Raji (cell line): ENCODE results near the gene SLC17A8.

ENCODE experiments used
- POLR2A ChIP-seq: IDR thresholded peaks from 2 replicates; pipeline ENCODE4 v1.6.1; 2011; ENCODE audit warnings: low read depth, low read length, control low read depth; ENCODE audit not compliant: insufficient read depth

Gene SLC17A8

DNA sequence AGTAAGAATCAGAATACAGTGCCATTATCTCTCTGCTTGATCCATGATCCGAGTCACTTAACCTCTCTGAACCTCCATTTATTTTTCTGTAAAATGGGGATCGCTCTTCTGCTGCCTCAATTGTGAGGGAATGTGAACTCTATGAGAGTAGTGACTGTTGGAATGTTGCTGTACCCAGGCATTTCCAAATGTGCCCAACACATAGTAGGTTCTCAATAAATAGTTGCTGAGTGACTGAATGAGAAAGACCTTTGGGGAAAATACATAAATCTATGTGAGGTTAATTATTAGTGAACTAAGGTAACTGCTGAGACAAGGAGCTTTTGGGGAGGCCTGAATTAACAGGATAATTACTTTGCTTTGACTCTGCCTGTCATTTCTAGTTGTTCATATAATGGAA, 82.9 kb downstream of the SLC17A8 start:
- TF ChIP-seq POLR2A, result no peak

- no peak for TF ChIP-seq POLR2A
Observed at GRCh38 chr12:100442403-100442802, 85.5 kb downstream of the SLC17A8 start.

DNA sequence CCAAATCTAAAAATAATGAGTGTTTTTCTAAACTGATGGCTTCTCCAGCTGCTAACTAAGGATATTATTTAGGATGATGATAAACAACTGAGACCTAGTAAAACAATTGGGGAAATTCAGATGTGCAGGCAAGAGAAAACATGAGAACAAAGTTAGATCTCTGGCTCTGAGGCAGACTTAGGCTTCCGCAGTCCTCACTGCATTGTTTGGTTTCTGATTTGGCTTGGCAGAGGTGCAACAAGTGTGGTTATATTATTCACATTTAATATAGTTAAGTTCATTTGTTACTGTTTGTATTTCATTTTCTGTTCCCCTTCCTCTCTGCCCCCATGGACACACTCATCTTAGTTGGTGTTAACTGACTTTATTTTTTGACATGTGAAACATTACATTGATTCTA, 86.6 kb downstream of the SLC17A8 start:
- TF ChIP-seq POLR2A, result no peak

- TF ChIP-seq POLR2A, result no peak
Observed at GRCh38 chr12:100445081-100445481, 88.2 kb downstream of the SLC17A8 start.

- no peak for TF ChIP-seq POLR2A
Observed at GRCh38 chr12:100447381-100447780, 90.5 kb downstream of the SLC17A8 start.

GRCh38 chr12:100448656-100449055, 91.8 kb downstream of the SLC17A8 start:
- no peak for TF ChIP-seq POLR2A

GRCh38 chr12:100450735-100451134, 93.9 kb downstream of the SLC17A8 start:
- TF ChIP-seq POLR2A, result no peak

GRCh38 chr12:100453951-100454350, 97.1 kb downstream of the SLC17A8 start:
- no peak for TF ChIP-seq POLR2A

DNA sequence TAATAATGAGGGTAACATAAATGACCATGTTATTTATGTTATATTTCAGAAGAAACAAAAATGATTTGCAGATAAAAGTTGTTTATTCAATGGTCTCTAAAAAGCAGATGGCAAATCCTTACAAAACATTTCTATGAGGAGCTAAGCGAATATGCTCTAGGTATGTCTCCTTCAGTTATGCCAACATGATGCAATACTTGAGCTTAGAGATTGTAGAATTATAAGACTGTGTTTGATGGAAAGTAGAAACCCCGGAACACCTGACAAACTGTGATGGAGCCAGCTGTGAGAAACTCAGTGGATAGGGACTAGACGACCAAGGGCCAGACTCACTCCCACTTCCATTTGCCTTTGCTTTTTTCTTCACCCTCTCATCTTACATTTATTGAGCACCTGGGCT, 99.0 kb downstream of the SLC17A8 start:
- TF ChIP-seq POLR2A, result no peak

DNA sequence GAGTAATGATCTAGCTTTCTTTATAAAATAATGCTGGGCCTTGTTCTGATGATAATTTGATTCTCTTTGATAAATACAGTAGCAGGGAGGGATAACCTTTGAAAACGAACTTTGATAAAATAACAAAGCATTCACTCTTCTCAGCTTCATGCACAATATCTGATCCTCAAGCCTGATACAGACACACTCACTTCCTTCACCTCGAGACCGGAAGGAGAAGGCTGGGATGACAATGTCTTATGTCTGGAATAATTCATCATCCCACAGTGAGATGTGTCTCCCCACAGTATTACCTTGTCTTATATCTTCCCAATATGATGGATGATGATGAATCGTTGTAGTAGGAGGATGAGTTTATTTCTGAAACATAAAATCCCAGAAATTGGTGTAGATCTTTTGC, 101.3 kb downstream of the SLC17A8 start:
- no peak for TF ChIP-seq POLR2A

DNA sequence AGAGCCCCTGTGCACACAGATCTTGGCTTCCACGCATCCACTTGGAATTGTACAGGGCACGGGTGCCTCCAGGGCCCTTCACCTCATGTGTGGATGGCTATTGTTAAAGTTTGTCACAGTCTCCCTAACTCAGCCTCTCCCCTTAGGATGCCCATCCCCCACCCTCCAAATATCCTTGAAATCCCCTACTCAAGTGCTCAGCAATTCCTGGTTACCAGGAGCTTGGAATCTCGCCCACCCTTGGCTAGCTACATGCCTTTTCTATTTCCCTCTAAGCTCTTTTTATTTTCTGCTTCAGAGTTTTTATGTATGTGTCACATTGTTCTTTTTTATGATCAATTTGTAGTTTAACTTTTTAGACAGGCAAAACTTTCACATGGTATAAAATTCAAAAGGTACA, 103.8 kb downstream of the SLC17A8 start:
- no peak for TF ChIP-seq POLR2A

DNA sequence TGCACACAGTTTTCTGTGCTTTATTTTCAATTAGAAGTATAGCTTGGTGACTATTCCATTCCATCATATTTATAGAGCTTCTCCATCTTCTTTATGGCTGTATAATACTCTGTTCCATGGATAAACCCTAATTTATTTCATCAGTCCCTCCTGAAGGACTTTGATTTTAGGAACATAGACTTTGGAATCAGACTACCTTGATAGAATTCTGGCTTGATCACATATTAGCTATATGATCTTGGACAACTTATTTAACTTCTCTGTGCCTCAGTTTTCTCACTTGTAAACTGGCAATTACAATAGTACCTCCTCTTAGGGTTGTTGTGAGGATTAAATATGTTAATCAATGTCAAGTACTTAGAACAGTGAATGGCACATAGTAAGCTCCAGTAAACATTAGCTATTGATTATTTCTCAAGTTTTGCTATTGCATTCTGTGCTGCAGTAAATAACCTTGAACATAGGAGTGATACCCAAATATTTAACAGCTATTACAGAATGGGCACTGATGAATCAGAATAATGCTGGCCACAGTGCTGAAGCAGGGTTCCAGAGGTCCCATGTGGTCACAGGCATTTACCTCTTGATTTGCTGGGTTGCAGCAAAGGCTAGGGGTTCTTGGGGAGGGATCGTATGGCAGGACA, 104.6 kb downstream of the SLC17A8 start:
- no peak for TF ChIP-seq POLR2A

DNA sequence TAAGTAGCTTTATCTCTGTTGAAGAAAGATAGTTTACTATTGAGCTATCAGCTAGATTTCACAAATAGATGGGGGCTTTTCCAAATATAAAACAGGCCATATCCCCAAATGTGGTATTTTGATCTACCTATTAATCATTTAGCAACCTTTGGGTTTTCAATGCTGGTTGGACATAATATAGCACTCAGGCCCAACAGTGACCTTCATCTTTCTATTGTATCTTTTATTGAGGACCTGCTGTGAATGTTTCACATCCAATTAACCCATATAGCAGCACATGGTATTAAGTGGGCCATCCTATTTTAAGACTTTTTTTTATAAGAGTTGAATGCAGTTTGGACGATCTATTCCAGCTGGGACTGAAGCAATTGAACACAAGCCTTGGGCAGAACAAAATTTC, 106.8 kb downstream of the SLC17A8 start:
- TF ChIP-seq POLR2A, result no peak

- TF ChIP-seq POLR2A, result no peak
Observed at GRCh38 chr12:100464529-100464928, 107.7 kb downstream of the SLC17A8 start.

GRCh38 chr12:100468126-100468525, 111.3 kb downstream of the SLC17A8 start:
- no peak for TF ChIP-seq POLR2A
